K562 (cell line): ENCODE results near the gene SLC8A2.

ENCODE experiments used
- EP300 ChIP-seq: IDR thresholded peaks from 2 replicates; pipeline ENCODE4 v1.6.1; 2012; ENCODE audit warnings: low read length, improper control_type of control experiment
- KLF16 ChIP-seq: IDR thresholded peaks from 2 replicates; pipeline ENCODE4 v1.6.1; 2016; ENCODE audit warnings: antibody characterized with exemption
- TAL1 ChIP-seq: fragments of 450-650 bp; IDR thresholded peaks from 2 replicates; pipeline ENCODE4 v1.6.1; 2016; ENCODE audit warnings: mild to moderate bottlenecking
- TF ChIP-seq, protein P1 (sequence below): sonication (generic); formaldehyde crosslinking; IDR thresholded peaks from 2 replicates; pipeline ENCODE4 v1.8.0; 2023; ENCODE audit warnings: mild to moderate bottlenecking, missing genetic modification reagents
- TF ChIP-seq, protein P2 (sequence below): sonication (generic); formaldehyde crosslinking; IDR thresholded peaks from 2 replicates; pipeline ENCODE4 v1.9.0; 2022; ENCODE audit warnings: mild to moderate bottlenecking, missing genetic modification reagents

DNA sequence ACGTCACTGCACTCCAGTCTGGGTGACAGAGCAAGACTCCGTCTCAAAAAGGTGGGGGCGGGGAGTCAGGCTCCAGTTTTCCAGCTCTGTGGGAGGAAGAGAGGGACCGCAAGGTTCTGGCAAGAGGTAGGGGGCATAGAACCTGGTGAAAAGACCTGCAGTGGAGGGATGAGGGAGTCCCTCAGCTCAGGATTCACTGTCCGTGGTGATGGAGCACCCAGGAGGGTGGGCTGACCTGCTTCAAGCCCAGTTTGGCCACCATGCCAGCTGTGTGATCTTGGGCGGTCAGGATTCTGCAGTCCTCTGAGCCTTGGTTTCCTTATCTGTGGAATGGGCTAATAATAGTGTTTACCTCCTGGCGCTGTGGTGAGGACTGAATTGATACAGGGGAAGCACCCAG, 21.2 kb downstream of the SLC8A2 start:
- TF ChIP-seq, protein P1, sequence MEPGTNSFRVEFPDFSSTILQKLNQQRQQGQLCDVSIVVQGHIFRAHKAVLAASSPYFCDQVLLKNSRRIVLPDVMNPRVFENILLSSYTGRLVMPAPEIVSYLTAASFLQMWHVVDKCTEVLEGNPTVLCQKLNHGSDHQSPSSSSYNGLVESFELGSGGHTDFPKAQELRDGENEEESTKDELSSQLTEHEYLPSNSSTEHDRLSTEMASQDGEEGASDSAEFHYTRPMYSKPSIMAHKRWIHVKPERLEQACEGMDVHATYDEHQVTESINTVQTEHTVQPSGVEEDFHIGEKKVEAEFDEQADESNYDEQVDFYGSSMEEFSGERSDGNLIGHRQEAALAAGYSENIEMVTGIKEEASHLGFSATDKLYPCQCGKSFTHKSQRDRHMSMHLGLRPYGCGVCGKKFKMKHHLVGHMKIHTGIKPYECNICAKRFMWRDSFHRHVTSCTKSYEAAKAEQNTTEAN = no peak
- TF ChIP-seq, protein P2, sequence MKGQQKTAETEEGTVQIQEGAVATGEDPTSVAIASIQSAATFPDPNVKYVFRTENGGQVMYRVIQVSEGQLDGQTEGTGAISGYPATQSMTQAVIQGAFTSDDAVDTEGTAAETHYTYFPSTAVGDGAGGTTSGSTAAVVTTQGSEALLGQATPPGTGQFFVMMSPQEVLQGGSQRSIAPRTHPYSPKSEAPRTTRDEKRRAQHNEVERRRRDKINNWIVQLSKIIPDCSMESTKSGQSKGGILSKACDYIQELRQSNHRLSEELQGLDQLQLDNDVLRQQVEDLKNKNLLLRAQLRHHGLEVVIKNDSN (CRISPR knock-in tag) = no peak
- no peak for TF ChIP-seq KLF16
- TF ChIP-seq EP300 = no peak
- no peak for TF ChIP-seq TAL1
